GM12878 (cell line): ENCODE measurements around the gene KCNB1. TPM values are rescaled to one million over a fixed set of nuclear protein-coding genes. Genes with fewer than 3 reads are reported as not detected.

Source experiments
- ATAC-seq: fragments of 200-7000 bp; cut with Tn5 transposase; 3 replicates; pipeline ENCODE4 v1.9.1; 2020; ENCODE audit warnings: mild to moderate bottlenecking, moderate library complexity
- BruUV-seq: library from RNA; stranded (reverse); fragments of 400-500 nt; replicated peaks from 2 replicates; lab custom pipeline; 2021; lab: Mats Ljungman, UMichigan
- CTCF ChIA-PET: fragments of 300-600 bp; sonication (Branson Sonifier 250); formaldehyde crosslinking; extraction: SDS; loops from one replicate; lab custom pipeline; 2021; ENCODE audit warnings: inconsistent platforms; lab: Yijun Ruan, JAX
- POLR2A ChIA-PET: fragments of 350-600 bp; formaldehyde crosslinking; extraction: SDS; loops from one replicate; lab custom pipeline; 2021; ENCODE audit warnings: inconsistent platforms; lab: Charles Lee
- RAD21 ChIA-PET: fragments of 300-600 bp; sonication (Branson Sonifier 250); formaldehyde crosslinking; loops from one replicate; lab custom pipeline; 2023; ENCODE audit warnings: antibody characterized with exemption; ENCODE audit not compliant: unreplicated experiment; lab: Charles Lee
- SMC1A ChIA-PET: fragments of 300-600 bp; sonication (Branson Sonifier 250); formaldehyde crosslinking; loops from one replicate; lab custom pipeline; 2023; ENCODE audit not compliant: unreplicated experiment, uncharacterized antibody; lab: Charles Lee
- DNase-seq: peaks from one replicate; pipeline ENCODE4 v3.0.0-alpha.2; 2011; ENCODE audit warnings: low read depth, low spot score
- FAIRE-seq: peaks from 3 replicates; lab custom pipeline; 2011; peaks lifted over from hg19 to GRCh38; lab: Jason Lieb, UNC
- H2AFZ ChIP-seq: 2 replicates; pipeline ENCODE4 v1.6.0; 2011; ENCODE audit warnings: low read depth, low read length, control low read depth; ENCODE audit not compliant: control insufficient read depth
- H3K27ac ChIP-seq: 2 replicates; pipeline ENCODE4 v1.5.1; 2011; ENCODE audit warnings: control low read depth; ENCODE audit not compliant: control insufficient read depth, insufficient read depth
- H3K27me3 ChIP-seq, 2 experiments: replicated peaks in 1 of 2; 2 replicates each; pipeline versions ENCODE4 v1.6.0 to v1.6.1; 2011; ENCODE audit warnings: low read length in 1 of 2; ENCODE audit not compliant: control insufficient read depth in 2 of 2, insufficient read depth in 2 of 2
- H3K36me3 ChIP-seq, 2 experiments: 2 replicates each; pipeline ENCODE4 v1.5.1; 2011; ENCODE audit warnings: low read length in 1 of 2; ENCODE audit not compliant: control insufficient read depth in 2 of 2, insufficient read depth in 2 of 2
- H3K4me1 ChIP-seq: 2 replicates; pipeline ENCODE4 v1.6.1; 2011; ENCODE audit warnings: mild to moderate bottlenecking, low read length, moderate library complexity, mixed read lengths; ENCODE audit not compliant: control insufficient read depth, insufficient read depth
- H3K4me2 ChIP-seq: 2 replicates; pipeline ENCODE4 v1.6.0; 2011; ENCODE audit warnings: control low read depth; ENCODE audit not compliant: control insufficient read depth, insufficient read depth
- H3K4me3 ChIP-seq: fragments of 200-600 bp; sonication (generic); 2 replicates; pipeline ENCODE4 v1.5.1; 2016
- H3K79me2 ChIP-seq: 2 replicates; pipeline ENCODE4 v1.6.0; 2011; ENCODE audit warnings: low read length; ENCODE audit not compliant: control insufficient read depth, insufficient read depth
- H3K9ac ChIP-seq: 2 replicates; pipeline ENCODE4 v1.8.0; 2011; ENCODE audit warnings: low read length, control low read depth, mixed read lengths; ENCODE audit not compliant: control insufficient read depth, insufficient read depth
- H3K9me3 ChIP-seq: replicated peaks from 3 replicates; pipeline ENCODE4 v1.5.1; 2011; ENCODE audit warnings: mild to moderate bottlenecking, low read length; ENCODE audit not compliant: control insufficient read depth, insufficient read depth
- H4K20me1 ChIP-seq: 2 replicates; pipeline ENCODE4 v1.6.0; 2011; ENCODE audit not compliant: control insufficient read depth, insufficient read depth
- WGBS: methylation state at CpG from one replicate; pipeline ENCODE4 v1.1.6; 2016; ENCODE audit warnings: low lambda C conversion rate; ENCODE audit not compliant: insufficient replicate concordance, insufficient coverage; ENCODE audit errors: missing lambda C conversion rate; 5-methylcytosine and 5-hydroxymethylcytosine counted together
- in situ Hi-C: fragments of 300-500 bp; cut with MboI; formaldehyde crosslinking; loops from 9 replicates; pipeline ENCODE4 v1.14.3; 2018; ENCODE audit warnings: mixed read lengths
- intact Hi-C: fragments of 100-400 bp; cut with micrococcal nuclease; formaldehyde crosslinking; loops from one replicate; pipeline ENCODE4 v1.14.2; 2022; ENCODE audit not compliant: unreplicated experiment
- polyA plus RNA-seq, 11 experiments: library from polyadenylated mRNA; depleted of rRNA in 4 of 11; unstranded in 6 of 11; stranded (reverse) in 5 of 11; fragments of >200 nt; fragmentation: Nextera tagmentation in 4 of 11; fragmentation: Illumina TruSeq in 1 of 11; extraction: Ambion mirVana in 4 of 11; extraction: Trizol in 1 of 11; gene quantifications; 1 replicate in 1 of 11; 2 replicates in 10 of 11; pipeline versions ENCODE4 v1.2.1 to v1.2.3, GENCODE V29; 2011 to 2016; ENCODE audit warnings: inconsistent platforms in 2 of 11, missing spikeins in 2 of 11, low read depth in 1 of 11
- total RNA-seq, 4 experiments: library from RNA; depleted of rRNA in 3 of 4; stranded (reverse); fragments of >200 nt in 3 of 4; fragmentation: Illumina TruSeq in 1 of 4; extraction: Trizol in 1 of 4; gene quantifications; 2 replicates each; pipeline versions ENCODE4 v1.2.1 to v1.2.3, GENCODE V29; 2013 to 2021
- TF ChIP-seq, protein P1 (sequence below): fragments of 450-650 bp; IDR thresholded peaks from 2 replicates; pipeline ENCODE4 v1.6.1; 2016; ENCODE audit warnings: mild to moderate bottlenecking
- TF ChIP-seq, protein P2 (sequence below): fragments of 450-650 bp; IDR thresholded peaks from 2 replicates; pipeline ENCODE4 v1.6.1; 2018; ENCODE audit warnings: borderline replicate concordance, mild to moderate bottlenecking; ENCODE audit not compliant: partially characterized antibody
- TF ChIP-seq, protein P3 (sequence below): fragments of 450-650 bp; IDR thresholded peaks from 2 replicates; pipeline ENCODE4 v1.6.1; 2017; ENCODE audit warnings: mild to moderate bottlenecking, moderate library complexity

The KCNB1 gene
- total and polyA plus RNA-seq, 10 of the 15 experiments (the other 5 are each of a cell fraction or from before 2014, with no cell fraction given): 0.02 to 0.08 (median 0.03) TPM; not detected in 7

DNA sequence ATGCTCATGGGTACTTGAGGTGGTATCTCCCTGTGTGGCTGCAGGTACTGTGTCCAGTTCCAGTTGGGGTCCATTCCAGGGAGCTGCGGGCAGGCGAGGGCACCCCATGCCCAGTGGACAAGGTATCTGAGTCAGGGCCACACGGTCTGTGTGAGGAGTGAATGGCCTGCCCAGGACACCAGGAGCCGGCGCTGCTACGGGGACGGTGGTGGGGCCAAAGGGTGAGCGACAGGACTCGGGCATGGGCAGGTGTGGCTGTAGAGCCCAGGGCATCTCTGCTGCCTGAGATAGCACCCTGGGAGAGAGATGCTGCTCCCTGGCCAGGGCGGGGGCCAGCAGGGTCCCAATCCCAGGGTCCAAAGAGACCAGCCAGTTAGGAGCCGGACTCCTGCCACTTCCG is 147.0 kb downstream of the KCNB1 start:
- ChIA-PET CTCF (interaction anchor here (0.8 to 2.6 kb wide), 14 partner anchors 10 to 531 kb away, joined by 3 to 22 read pairs (median 4); no protein-coding TSS in a partner anchor), RAD21 (interaction anchor here (1.0 to 1.4 kb wide), 2 partner anchors 50 to 89 kb away, joined by 3 read pairs; no protein-coding TSS in a partner anchor), SMC1A (interaction anchor here (1.4 kb wide), 1 partner anchor 16 kb away, joined by 3 read pairs; no protein-coding TSS in a partner anchor), POLR2A (no interaction called here)
- Histone ChIP-seq H3K9me3 (no peaks in the 10 kb centered on the region), H3K27ac (no peak overlapping the region), H3K27me3 (no peaks in the 10 kb centered on the region), H2AFZ (no peak overlapping the region), H4K20me1 (no peaks in the 10 kb centered on the region), H3K4me3 (no peak overlapping the region), H3K36me3 (no peaks in the 10 kb centered on the region), H3K9ac (no peak overlapping the region), H3K79me2 (no peaks in the 10 kb centered on the region), H3K4me2 (no peak overlapping the region), H3K4me1 (no peaks in the 10 kb centered on the region)
- no TSS peak for BruUV-seq
- TF ChIP-seq, protein P1, sequence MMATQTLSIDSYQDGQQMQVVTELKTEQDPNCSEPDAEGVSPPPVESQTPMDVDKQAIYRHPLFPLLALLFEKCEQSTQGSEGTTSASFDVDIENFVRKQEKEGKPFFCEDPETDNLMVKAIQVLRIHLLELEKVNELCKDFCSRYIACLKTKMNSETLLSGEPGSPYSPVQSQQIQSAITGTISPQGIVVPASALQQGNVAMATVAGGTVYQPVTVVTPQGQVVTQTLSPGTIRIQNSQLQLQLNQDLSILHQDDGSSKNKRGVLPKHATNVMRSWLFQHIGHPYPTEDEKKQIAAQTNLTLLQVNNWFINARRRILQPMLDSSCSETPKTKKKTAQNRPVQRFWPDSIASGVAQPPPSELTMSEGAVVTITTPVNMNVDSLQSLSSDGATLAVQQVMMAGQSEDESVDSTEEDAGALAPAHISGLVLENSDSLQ: no peak
- in situ Hi-C loops: loop anchor here (25.0 kb wide), 2 partner anchors 177 to 527 kb away; no protein-coding TSS in a partner anchor
- DNase-seq: no peak
- ATAC-seq: no peak
- FAIRE-seq: no peak
- 50% methylated on average over 12 of the region's 12 CpGs for WGBS
- intact Hi-C loops: no loop called here

DNA sequence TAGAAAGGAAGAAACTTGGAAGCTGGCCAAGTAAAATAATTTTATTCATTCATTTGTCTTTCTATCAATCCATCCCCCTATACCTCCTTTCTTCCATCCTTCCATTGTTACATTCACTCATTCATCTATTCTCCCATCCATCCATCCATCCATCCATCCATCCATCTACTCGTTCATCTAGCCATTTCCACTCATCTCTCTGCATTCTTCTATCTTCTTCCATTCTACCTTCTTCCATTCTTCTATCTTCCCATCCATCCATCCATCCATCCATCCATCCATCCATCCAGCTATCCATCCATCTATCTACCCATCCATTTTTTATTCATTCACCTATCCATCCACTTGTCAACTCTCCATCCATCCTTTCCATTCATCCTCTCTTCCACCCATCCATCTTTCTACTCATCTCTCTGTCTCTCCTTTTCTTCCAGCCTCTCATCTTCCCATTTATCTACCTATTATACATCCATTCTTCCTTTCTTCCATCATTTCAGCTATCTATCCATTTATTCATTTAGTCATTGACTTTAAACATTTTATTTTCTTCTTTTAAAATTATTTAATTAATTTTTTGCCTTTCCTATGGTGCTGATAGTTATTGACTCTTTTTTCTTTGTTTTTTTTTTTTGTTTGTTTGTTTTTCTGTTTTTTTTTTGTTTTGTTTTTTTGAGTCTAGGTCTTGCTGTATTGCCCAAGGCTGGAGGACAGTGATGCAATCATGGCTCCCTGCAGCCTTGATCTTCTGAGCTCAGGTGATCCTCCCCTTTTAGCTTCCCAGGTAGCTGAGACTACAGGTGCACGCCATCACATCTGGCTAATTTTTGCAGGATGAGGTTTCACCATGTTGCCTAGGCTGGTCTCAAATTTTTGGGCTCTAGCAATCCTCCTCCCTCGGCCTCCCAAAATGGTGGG is 151.5 kb downstream of the KCNB1 start:
- intact Hi-C loops (loop anchor here (5.0 kb wide), 1 partner anchor 556 kb away; no protein-coding TSS in a partner anchor), in situ Hi-C loops (loop anchor here (5.0 to 25.0 kb wide), 3 partner anchors 181 to 531 kb away; no protein-coding TSS in a partner anchor)
- ATAC-seq: no peak
- no peaks in the 10 kb centered on the region for H3K36me3 ChIP-seq
- H3K4me3 ChIP-seq: no peak overlapping the region
- no peaks in the 10 kb centered on the region for H4K20me1 ChIP-seq
- ChIA-PET SMC1A (interaction anchor here (1.2 to 1.5 kb wide), 2 partner anchors 9 to 14 kb away, joined by 3 to 4 read pairs; no protein-coding TSS in a partner anchor), RAD21 (interaction anchor here (0.6 to 0.9 kb wide), 2 partner anchors 178 to 778 kb away, joined by 3 to 4 read pairs; no protein-coding TSS in a partner anchor), CTCF (interaction anchor here (0.6 to 1.6 kb wide), 19 partner anchors 11 to 559 kb away, joined by 3 to 5 read pairs (median 3); no protein-coding TSS in a partner anchor), POLR2A (interaction anchor here (0.6 kb wide), 1 partner anchor 62 kb away, joined by 4 read pairs; no protein-coding TSS in a partner anchor)
- H3K4me2 ChIP-seq: no peak overlapping the region
- no peak overlapping the region for H3K9ac ChIP-seq
- no peak overlapping the region for H2AFZ ChIP-seq
- peaks cover 0 to 4% of the 10 kb centered on the region in 2 experiments; a peak in 3 of 4 replicates for H3K27me3 ChIP-seq
- no TSS peak for BruUV-seq
- H3K27ac ChIP-seq: no peak overlapping the region
- FAIRE-seq: no peak
- H3K9me3 ChIP-seq: no peaks in the 10 kb centered on the region
- no peaks in the 10 kb centered on the region for H3K79me2 ChIP-seq
- no peaks in the 10 kb centered on the region for H3K4me1 ChIP-seq
- no peak for DNase-seq
- TF ChIP-seq, protein P2, sequence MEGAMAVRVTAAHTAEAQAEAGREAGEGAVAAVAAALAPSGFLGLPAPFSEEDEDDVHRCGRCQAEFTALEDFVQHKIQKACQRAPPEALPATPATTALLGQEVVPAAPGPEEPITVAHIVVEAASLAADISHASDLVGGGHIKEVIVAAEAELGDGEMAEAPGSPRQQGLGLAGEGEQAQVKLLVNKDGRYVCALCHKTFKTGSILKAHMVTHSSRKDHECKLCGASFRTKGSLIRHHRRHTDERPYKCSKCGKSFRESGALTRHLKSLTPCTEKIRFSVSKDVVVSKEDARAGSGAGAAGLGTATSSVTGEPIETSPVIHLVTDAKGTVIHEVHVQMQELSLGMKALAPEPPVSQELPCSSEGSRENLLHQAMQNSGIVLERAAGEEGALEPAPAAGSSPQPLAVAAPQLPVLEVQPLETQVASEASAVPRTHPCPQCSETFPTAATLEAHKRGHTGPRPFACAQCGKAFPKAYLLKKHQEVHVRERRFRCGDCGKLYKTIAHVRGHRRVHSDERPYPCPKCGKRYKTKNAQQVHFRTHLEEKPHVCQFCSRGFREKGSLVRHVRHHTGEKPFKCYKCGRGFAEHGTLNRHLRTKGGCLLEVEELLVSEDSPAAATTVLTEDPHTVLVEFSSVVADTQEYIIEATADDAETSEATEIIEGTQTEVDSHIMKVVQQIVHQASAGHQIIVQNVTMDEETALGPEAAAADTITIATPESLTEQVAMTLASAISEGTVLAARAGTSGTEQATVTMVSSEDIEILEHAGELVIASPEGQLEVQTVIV: peak; percentile 32
- TF ChIP-seq, protein P3, sequence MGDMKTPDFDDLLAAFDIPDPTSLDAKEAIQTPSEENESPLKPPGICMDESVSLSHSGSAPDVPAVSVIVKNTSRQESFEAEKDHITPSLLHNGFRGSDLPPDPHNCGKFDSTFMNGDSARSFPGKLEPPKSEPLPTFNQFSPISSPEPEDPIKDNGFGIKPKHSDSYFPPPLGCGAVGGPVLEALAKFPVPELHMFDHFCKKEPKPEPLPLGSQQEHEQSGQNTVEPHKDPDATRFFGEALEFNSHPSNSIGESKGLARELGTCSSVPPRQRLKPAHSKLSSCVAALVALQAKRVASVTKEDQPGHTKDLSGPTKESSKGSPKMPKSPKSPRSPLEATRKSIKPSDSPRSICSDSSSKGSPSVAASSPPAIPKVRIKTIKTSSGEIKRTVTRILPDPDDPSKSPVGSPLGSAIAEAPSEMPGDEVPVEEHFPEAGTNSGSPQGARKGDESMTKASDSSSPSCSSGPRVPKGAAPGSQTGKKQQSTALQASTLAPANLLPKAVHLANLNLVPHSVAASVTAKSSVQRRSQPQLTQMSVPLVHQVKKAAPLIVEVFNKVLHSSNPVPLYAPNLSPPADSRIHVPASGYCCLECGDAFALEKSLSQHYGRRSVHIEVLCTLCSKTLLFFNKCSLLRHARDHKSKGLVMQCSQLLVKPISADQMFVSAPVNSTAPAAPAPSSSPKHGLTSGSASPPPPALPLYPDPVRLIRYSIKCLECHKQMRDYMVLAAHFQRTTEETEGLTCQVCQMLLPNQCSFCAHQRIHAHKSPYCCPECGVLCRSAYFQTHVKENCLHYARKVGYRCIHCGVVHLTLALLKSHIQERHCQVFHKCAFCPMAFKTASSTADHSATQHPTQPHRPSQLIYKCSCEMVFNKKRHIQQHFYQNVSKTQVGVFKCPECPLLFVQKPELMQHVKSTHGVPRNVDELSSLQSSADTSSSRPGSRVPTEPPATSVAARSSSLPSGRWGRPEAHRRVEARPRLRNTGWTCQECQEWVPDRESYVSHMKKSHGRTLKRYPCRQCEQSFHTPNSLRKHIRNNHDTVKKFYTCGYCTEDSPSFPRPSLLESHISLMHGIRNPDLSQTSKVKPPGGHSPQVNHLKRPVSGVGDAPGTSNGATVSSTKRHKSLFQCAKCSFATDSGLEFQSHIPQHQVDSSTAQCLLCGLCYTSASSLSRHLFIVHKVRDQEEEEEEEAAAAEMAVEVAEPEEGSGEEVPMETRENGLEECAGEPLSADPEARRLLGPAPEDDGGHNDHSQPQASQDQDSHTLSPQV: no peak
- 2% methylated on average over 3 of the region's 3 CpGs for WGBS
